ENCODE measurements around the gene ZNF740.
"Not testable (repeated sequence)": the region's sequence is repeated elsewhere in the genome, so short reads cannot be mapped to it uniquely, and the experiment has no call there.

ZNF740 gene

DNA sequence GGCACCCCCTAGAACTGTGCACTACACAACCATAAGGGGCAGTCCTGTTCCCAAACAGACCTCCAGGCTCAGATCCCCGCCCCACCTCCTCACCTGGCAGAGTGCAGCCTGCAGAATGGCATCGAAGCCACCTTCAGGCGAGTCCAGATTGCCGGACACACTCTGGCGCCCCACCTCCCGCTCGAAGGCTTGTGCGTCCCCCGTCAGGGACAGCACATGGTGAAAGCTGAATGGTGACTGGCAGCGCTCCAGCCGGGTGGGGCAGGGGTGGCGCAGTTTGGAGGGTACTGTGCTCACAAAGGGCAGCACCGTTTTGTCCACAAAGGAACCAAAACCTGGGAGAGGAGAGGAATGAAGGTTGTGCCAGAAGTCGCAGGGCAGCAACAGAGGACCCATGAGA lies 16.0 kb downstream of the ZNF740 start:
- Mint-ChIP-seq H3K27ac (no peak overlapping the region), H3K36me3 (ENCODE audit: low read depth) (peaks cover 38% of the 10 kb centered on the region), H3K4me1 (peaks cover 42% of the 10 kb centered on the region), H3K4me3 (no peak overlapping the region), H3K27me3 (no peaks in the 10 kb centered on the region), H3K9me3 (no peaks in the 10 kb centered on the region)
- DNase-seq: no peak
- ATAC-seq: no peak

DNA sequence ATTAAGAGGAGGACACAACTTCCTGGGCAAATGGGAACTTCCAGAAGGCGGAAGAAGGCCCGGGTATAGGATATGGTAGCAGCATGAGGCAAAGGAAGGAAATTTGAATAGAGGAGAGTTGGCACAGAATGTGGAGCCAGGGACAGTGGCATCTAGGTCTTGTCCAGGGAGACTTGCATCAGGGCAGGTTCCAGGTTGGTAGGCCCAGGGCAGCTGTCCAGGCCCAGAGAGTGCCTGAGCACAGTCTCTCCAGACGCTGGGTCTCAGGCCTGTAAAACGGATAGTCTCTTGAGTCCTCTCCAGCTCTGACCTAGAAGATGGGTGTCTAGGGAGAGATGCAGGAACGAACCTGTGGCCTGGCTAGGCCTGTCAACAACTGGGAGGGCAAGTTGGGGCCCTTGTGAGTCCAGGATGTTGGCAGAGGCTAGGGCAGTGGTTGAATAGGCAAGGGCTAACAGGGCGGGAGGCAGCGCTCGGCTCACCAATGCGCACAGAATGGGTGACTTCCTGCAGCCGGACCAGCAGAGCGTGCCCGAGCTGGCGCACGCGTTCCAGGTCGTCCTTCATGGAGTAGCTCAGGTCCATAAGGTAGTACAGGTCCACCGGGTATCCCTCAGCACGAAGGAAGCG lies 16.6 kb downstream of the ZNF740 start:
- ATAC-seq: no peak
- peaks cover 36% of the 10 kb centered on the region for H3K36me3 Mint-ChIP-seq (ENCODE audit: low read depth)
- no peak for DNase-seq
- H3K27ac Mint-ChIP-seq: no peak overlapping the region
- no peak overlapping the region for H3K4me3 Mint-ChIP-seq
- no peaks in the 10 kb centered on the region for H3K27me3 Mint-ChIP-seq
- peaks cover 47% of the 10 kb centered on the region for H3K4me1 Mint-ChIP-seq
- no peaks in the 10 kb centered on the region for H3K9me3 Mint-ChIP-seq

GRCh38 chr12:53198486-53199110 lies 18.1 kb downstream of the ZNF740 start:
- ATAC-seq (no peak), DNase-seq (no peak)
- H3K9me3 Mint-ChIP-seq: no peaks in the 10 kb centered on the region
- H3K27me3 Mint-ChIP-seq: no peaks in the 10 kb centered on the region
- H3K4me1 Mint-ChIP-seq: peaks cover 58% of the 10 kb centered on the region
- H3K36me3 Mint-ChIP-seq (ENCODE audit: low read depth): peaks cover 40% of the 10 kb centered on the region
- peak overlapping the region; percentile 3 for H3K4me3 Mint-ChIP-seq
- peak overlapping the region; percentile 32 for H3K27ac Mint-ChIP-seq

GRCh38 chr12:53199700-53200099 lies 19.2 kb downstream of the ZNF740 start:
- Mint-ChIP-seq H3K27ac (no peak overlapping the region), H3K4me3 (no peak overlapping the region), H3K36me3 (ENCODE audit: low read depth) (peaks cover 45% of the 10 kb centered on the region), H3K27me3 (no peaks in the 10 kb centered on the region), H3K4me1 (peaks cover 70% of the 10 kb centered on the region), H3K9me3 (no peaks in the 10 kb centered on the region)
- DNase-seq: no peak
- ATAC-seq: no peak

- ATAC-seq: no peak
Measured at GRCh38 chr12:53200107-53200457, 19.6 kb downstream of the ZNF740 start.

GRCh38 chr12:53200458-53201176 lies 20.1 kb downstream of the ZNF740 start:
- DNase-seq (no peak), ATAC-seq (peak; percentile 21)
- H3K36me3 Mint-ChIP-seq (ENCODE audit: low read depth): peaks cover 43% of the 10 kb centered on the region
- peaks cover 78% of the 10 kb centered on the region for H3K4me1 Mint-ChIP-seq
- H3K27ac Mint-ChIP-seq: peak overlapping the region; percentile 65
- H3K4me3 Mint-ChIP-seq: peak overlapping the region; percentile 42
- H3K27me3 Mint-ChIP-seq: no peaks in the 10 kb centered on the region
- no peaks in the 10 kb centered on the region for H3K9me3 Mint-ChIP-seq

More at GRCh38 chr12:53200107-53200457, 19.6 kb downstream of the ZNF740 start:
- Mint-ChIP-seq H3K4me1 (peaks cover 73% of the 10 kb centered on the region), H3K27ac (peak overlapping the region; percentile 65), H3K4me3 (peak overlapping the region; percentile 34), H3K9me3 (no peaks in the 10 kb centered on the region), H3K36me3 (ENCODE audit: low read depth) (peaks cover 41% of the 10 kb centered on the region), H3K27me3 (no peaks in the 10 kb centered on the region)
- DNase-seq: no peak

DNA sequence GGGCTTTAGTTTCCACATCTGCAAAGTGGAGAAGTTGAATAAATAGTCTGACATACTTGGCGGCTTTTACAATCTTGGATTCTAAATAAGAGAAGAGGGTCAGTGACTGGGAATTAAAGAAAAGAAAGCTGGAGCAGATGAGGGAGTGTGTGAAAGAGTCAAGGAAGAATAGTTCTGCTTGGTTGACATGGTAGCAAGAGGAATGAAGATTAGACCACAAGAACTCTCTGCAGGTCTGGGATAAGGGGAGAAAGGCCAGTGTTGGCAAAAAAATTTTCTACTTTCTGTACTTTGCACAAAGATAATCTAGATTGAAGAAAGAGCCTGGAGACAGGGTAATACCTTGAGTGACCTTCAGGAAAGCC lies 20.6 kb downstream of the ZNF740 start:
- Mint-ChIP-seq H3K27ac (peak overlapping the region; percentile 65), H3K27me3 (no peaks in the 10 kb centered on the region), H3K9me3 (no peaks in the 10 kb centered on the region), H3K4me1 (peaks cover 83% of the 10 kb centered on the region), H3K4me3 (peak overlapping the region; percentile 42), H3K36me3 (ENCODE audit: low read depth) (peaks cover 45% of the 10 kb centered on the region)
- ATAC-seq (no peak), DNase-seq (no peak)

DNA sequence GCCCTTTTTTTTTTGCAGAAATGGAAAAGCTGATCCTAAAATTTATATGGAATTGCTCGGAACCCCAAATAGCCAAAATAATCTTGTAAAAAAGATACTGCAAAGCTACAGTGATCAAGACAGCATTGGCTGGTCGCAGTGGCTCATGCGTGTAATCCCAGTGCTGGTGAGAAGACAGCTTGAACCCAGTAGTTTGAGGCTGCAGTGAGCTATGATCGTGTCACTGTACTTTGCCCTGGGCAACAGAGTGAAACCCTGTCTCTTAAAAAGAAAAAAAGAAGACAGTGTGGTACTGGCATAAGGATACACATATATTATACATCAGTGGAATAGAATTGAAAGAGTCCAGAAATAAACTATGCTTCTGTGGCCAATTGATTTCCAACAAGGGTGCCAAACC lies 21.1 kb downstream of the ZNF740 start:
- H3K27ac Mint-ChIP-seq: no peak overlapping the region
- no peak overlapping the region for H3K4me3 Mint-ChIP-seq
- no peak for ATAC-seq

GRCh38 chr12:53202316-53202715 lies 21.8 kb downstream of the ZNF740 start:
- H3K4me1 Mint-ChIP-seq: peaks cover 89% of the 10 kb centered on the region
- not testable (repeated sequence) for H3K9me3 Mint-ChIP-seq, ATAC-seq, H3K27ac Mint-ChIP-seq, H3K4me3 Mint-ChIP-seq, DNase-seq, H3K27me3 Mint-ChIP-seq
- H3K36me3 Mint-ChIP-seq (ENCODE audit: low read depth): peaks cover 40% of the 10 kb centered on the region

More for the DNA sequence above, 21.1 kb downstream of the ZNF740 start:
- no peak for DNase-seq
- H3K4me1 Mint-ChIP-seq: peaks cover 88% of the 10 kb centered on the region
- peaks cover 43% of the 10 kb centered on the region for H3K36me3 Mint-ChIP-seq (ENCODE audit: low read depth)
- H3K27me3 Mint-ChIP-seq: no peaks in the 10 kb centered on the region
- no peaks in the 10 kb centered on the region for H3K9me3 Mint-ChIP-seq

DNA sequence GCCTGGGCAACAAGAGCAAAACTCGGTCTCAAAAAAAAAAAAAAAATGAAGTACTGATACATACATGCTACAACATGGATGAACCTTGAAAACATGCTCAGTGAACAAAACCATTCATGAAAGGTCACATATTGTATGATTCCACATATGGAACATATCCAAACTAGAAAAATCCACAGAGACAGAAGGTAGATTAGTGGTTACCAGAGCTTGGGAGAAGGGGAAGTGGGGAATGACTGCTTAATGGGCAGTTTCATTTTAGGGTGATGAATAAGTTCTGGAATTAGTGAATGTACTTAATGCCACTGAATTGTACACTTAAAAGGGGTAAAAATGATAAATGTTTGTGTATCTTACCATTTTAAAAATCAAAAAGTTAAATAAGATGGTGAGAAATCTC lies 23.8 kb downstream of the ZNF740 start:
- Mint-ChIP-seq H3K36me3 (ENCODE audit: low read depth) (peaks cover 31% of the 10 kb centered on the region), H3K27ac (peak overlapping the region; percentile 76)

GRCh38 chr12:53205747-53206419 lies 25.4 kb downstream of the ZNF740 start:
- Mint-ChIP-seq H3K4me1 (peaks cover 89% of the 10 kb centered on the region), H3K4me3 (peak overlapping the region; percentile 84), H3K27me3 (no peaks in the 10 kb centered on the region), H3K36me3 (ENCODE audit: low read depth) (peaks cover 25% of the 10 kb centered on the region), H3K27ac (peak overlapping the region; percentile 74), H3K9me3 (no peaks in the 10 kb centered on the region)
- ATAC-seq: peak; percentile 90
- peak; percentile 82 for DNase-seq

More for the DNA sequence above, 23.8 kb downstream of the ZNF740 start:
- DNase-seq (no peak), ATAC-seq (no peak)
- no peaks in the 10 kb centered on the region for H3K9me3 Mint-ChIP-seq
- H3K27me3 Mint-ChIP-seq: no peaks in the 10 kb centered on the region
- peaks cover 90% of the 10 kb centered on the region for H3K4me1 Mint-ChIP-seq
- H3K4me3 Mint-ChIP-seq: peak overlapping the region; percentile 63

DNA sequence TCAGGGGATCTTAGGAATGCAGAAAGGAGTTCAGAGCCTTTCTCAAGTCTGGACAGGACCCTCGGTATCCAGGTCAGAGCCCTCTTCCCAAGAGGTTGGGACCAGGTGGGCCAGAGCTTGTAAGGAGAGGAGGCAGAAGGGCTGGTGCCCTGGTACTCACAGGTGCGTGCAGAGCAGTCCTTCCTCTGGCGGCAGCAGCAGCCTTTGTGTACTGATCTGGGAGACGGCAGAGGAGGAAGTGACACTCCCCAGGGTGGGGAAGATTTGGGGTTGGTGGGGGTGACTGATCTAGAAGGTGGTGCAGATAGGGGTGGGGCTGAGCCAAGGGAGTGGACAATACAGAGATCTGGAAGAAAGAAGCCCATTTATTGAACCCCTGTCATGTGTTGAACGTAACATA lies 26.5 kb downstream of the ZNF740 start, which contains the start of gene ITGB7:
Gene ITGB7 (minus strand): TSS at position 210 of the 400 bp plus-strand sequence. CDS start 6,808 bp downstream, outside the sequence.
- DNase-seq (peak; percentile 70), ATAC-seq (peak; percentile 65)
- H3K4me3 Mint-ChIP-seq: peak within 1 kb of the TSS; percentile 84
- peaks cover 80% of the 10 kb centered on the region for H3K4me1 Mint-ChIP-seq
- H3K27me3 Mint-ChIP-seq: no peaks in the 10 kb centered on the region
- H3K9me3 Mint-ChIP-seq: no peaks in the 10 kb centered on the region
- H3K27ac Mint-ChIP-seq: peak within 1 kb of the TSS; percentile 74
- peaks cover 24% of the 10 kb centered on the region for H3K36me3 Mint-ChIP-seq (ENCODE audit: low read depth)

DNA sequence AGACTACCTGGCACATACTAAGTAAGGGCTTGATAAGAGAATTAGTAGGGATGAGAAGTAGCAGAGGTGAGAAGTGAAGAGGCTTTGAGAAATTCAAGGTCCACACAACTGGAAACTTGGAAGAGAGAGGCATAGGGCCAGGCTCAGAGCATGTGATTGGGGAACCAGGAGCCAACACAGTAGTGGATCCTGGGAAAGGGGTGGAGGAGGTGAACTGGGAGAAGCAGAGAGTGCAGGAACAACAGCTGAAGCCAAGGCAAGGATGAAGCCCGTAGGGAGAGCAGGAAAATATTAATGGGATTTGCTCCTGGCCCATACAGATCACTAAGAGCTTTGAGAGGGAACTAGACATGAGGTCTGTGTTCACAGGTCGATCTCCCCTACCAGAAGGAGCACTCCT lies 27.9 kb downstream of the ZNF740 start:
- peak overlapping the region; percentile 68 for H3K4me3 Mint-ChIP-seq
- no peaks in the 10 kb centered on the region for H3K27me3 Mint-ChIP-seq
- DNase-seq: no peak
- peaks cover 77% of the 10 kb centered on the region for H3K4me1 Mint-ChIP-seq
- H3K9me3 Mint-ChIP-seq: no peaks in the 10 kb centered on the region
- ATAC-seq: no peak
- peaks cover 25% of the 10 kb centered on the region for H3K36me3 Mint-ChIP-seq (ENCODE audit: low read depth)
- H3K27ac Mint-ChIP-seq: peak overlapping the region; percentile 82

DNA sequence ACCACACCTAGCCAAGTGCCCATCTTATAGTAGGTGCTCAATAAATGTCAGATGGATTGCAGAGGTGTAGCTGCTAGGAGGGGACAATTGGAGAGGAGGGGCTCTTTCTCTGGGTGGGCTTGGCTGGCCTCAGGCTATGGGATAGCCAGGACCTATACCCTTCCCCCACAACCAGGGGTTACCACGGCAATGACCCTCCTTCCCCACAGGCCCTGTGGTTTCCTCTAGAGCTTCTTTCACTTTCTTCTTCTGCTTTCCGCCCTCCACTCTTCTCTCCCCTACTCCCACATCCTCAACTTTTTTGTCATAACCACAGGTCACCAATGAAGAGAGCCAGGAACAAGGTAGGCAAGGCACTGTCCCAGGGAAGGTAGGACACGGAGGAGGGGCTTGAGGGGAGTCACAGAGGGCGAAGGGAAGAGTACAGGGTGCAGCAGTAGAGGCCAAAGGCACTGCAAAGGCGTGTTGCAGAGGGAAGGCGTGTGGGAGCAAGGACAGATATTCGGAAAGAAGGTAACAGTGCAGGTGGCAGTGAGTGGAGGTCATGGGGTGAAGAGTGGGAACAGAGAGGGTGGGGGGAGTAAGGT lies 28.4 kb downstream of the ZNF740 start:
- Mint-ChIP-seq H3K36me3 (ENCODE audit: low read depth) (peaks cover 24% of the 10 kb centered on the region), H3K9me3 (no peaks in the 10 kb centered on the region), H3K4me3 (peak overlapping the region; percentile 68), H3K4me1 (peaks cover 77% of the 10 kb centered on the region), H3K27me3 (no peaks in the 10 kb centered on the region), H3K27ac (peak overlapping the region; percentile 82)
- ATAC-seq: peak; percentile 16
- DNase-seq: no peak
